ENCODE results near the gene MSH5. TPM values are rescaled to one million over a fixed set of nuclear protein-coding genes. Genes with fewer than 3 reads are reported as not detected.

The MSH5 gene
- total and polyA plus RNA-seq, 9 of the 15 experiments (the other 6 are each of a cell fraction or from before 2014, with no cell fraction given) = 12.5 to 104 (median 46.6) TPM

DNA sequence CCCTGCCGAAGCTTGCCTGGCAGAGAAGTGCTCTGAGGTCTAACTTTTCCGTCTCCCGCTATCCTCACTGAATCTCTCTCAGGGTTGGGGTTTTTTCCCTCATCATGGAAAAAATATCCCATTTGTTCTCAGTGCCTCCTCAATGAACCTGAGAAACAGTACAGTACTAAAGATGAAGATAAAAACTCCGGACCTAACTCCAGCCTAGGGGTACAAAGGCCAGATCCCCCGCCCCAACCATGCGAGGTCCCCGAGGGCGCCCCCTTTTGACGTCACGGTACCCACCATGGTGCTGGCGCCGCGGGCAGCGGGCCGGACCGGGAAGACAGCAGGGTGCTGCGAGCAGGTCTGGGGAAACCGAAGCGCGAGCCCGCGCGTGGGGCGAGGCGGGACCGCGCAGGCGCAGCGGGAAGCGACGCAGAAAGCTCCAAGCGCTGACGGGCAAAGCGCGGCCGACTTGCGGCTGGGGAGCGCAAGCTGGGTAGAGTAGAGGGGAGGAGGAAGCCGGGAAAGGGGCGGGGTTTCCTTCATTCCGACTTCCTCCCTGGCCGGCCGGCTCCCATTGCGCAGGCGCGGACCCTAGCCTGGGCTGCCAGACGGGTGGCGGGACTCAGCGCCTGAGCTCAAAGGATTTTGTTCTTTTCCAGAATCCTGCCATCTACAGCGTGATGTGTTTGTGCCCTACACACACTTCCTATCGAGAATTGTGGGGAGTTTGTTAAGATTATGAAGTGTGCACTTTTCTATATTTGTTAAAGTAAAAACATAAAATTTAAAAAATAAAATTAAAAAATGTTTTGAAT, 66.9 kb downstream of the MSH5 start, which contains the start of gene LSM2 (continued):
- TF ChIP-seq, protein P1, sequence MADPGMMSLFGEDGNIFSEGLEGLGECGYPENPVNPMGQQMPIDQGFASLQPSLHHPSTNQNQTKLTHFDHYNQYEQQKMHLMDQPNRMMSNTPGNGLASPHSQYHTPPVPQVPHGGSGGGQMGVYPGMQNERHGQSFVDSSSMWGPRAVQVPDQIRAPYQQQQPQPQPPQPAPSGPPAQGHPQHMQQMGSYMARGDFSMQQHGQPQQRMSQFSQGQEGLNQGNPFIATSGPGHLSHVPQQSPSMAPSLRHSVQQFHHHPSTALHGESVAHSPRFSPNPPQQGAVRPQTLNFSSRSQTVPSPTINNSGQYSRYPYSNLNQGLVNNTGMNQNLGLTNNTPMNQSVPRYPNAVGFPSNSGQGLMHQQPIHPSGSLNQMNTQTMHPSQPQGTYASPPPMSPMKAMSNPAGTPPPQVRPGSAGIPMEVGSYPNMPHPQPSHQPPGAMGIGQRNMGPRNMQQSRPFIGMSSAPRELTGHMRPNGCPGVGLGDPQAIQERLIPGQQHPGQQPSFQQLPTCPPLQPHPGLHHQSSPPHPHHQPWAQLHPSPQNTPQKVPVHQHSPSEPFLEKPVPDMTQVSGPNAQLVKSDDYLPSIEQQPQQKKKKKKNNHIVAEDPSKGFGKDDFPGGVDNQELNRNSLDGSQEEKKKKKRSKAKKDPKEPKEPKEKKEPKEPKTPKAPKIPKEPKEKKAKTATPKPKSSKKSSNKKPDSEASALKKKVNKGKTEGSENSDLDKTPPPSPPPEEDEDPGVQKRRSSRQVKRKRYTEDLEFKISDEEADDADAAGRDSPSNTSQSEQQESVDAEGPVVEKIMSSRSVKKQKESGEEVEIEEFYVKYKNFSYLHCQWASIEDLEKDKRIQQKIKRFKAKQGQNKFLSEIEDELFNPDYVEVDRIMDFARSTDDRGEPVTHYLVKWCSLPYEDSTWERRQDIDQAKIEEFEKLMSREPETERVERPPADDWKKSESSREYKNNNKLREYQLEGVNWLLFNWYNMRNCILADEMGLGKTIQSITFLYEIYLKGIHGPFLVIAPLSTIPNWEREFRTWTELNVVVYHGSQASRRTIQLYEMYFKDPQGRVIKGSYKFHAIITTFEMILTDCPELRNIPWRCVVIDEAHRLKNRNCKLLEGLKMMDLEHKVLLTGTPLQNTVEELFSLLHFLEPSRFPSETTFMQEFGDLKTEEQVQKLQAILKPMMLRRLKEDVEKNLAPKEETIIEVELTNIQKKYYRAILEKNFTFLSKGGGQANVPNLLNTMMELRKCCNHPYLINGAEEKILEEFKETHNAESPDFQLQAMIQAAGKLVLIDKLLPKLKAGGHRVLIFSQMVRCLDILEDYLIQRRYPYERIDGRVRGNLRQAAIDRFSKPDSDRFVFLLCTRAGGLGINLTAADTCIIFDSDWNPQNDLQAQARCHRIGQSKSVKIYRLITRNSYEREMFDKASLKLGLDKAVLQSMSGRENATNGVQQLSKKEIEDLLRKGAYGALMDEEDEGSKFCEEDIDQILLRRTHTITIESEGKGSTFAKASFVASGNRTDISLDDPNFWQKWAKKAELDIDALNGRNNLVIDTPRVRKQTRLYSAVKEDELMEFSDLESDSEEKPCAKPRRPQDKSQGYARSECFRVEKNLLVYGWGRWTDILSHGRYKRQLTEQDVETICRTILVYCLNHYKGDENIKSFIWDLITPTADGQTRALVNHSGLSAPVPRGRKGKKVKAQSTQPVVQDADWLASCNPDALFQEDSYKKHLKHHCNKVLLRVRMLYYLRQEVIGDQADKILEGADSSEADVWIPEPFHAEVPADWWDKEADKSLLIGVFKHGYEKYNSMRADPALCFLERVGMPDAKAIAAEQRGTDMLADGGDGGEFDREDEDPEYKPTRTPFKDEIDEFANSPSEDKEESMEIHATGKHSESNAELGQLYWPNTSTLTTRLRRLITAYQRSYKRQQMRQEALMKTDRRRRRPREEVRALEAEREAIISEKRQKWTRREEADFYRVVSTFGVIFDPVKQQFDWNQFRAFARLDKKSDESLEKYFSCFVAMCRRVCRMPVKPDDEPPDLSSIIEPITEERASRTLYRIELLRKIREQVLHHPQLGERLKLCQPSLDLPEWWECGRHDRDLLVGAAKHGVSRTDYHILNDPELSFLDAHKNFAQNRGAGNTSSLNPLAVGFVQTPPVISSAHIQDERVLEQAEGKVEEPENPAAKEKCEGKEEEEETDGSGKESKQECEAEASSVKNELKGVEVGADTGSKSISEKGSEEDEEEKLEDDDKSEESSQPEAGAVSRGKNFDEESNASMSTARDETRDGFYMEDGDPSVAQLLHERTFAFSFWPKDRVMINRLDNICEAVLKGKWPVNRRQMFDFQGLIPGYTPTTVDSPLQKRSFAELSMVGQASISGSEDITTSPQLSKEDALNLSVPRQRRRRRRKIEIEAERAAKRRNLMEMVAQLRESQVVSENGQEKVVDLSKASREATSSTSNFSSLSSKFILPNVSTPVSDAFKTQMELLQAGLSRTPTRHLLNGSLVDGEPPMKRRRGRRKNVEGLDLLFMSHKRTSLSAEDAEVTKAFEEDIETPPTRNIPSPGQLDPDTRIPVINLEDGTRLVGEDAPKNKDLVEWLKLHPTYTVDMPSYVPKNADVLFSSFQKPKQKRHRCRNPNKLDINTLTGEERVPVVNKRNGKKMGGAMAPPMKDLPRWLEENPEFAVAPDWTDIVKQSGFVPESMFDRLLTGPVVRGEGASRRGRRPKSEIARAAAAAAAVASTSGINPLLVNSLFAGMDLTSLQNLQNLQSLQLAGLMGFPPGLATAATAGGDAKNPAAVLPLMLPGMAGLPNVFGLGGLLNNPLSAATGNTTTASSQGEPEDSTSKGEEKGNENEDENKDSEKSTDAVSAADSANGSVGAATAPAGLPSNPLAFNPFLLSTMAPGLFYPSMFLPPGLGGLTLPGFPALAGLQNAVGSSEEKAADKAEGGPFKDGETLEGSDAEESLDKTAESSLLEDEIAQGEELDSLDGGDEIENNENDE (IDR thresholded peaks at IDR 0.05; ENCODE audit: low read depth, low read length) = no peak
- TF ChIP-seq, protein P2, sequence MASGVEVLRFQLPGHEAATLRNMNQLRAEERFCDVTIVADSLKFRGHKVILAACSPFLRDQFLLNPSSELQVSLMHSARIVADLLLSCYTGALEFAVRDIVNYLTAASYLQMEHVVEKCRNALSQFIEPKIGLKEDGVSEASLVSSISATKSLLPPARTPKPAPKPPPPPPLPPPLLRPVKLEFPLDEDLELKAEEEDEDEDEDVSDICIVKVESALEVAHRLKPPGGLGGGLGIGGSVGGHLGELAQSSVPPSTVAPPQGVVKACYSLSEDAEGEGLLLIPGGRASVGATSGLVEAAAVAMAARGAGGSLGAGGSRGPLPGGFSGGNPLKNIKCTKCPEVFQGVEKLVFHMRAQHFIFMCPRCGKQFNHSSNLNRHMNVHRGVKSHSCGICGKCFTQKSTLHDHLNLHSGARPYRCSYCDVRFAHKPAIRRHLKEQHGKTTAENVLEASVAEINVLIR (CRISPR knock-in tag; IDR thresholded peaks at IDR 0.05) = peak; percentile 95
- TF ChIP-seq ZBTB8A (IDR thresholded peaks at IDR 0.05; ENCODE audit: partially characterized antibody) = no peak
- TF ChIP-seq EP400 (IDR thresholded peaks at IDR 0.05) = no peak
- TF ChIP-seq ZNF696 (CRISPR knock-in tag; conservative IDR thresholded peaks at IDR 0.05) = no peak
- TF ChIP-seq NR4A1 (CRISPR knock-in tag; IDR thresholded peaks at IDR 0.05) = no peak
- TF ChIP-seq NR4A1 (tag; IDR thresholded peaks at IDR 0.05) = peak; percentile 53; the same call in 1 of the 2 replicates
- TF ChIP-seq KAT7 (CRISPR knock-in tag; IDR thresholded peaks at IDR 0.05; ENCODE audit: borderline replicate concordance) = peak; percentile 97; the same call in 1 of the 2 replicates
- TF ChIP-seq, protein P3, sequence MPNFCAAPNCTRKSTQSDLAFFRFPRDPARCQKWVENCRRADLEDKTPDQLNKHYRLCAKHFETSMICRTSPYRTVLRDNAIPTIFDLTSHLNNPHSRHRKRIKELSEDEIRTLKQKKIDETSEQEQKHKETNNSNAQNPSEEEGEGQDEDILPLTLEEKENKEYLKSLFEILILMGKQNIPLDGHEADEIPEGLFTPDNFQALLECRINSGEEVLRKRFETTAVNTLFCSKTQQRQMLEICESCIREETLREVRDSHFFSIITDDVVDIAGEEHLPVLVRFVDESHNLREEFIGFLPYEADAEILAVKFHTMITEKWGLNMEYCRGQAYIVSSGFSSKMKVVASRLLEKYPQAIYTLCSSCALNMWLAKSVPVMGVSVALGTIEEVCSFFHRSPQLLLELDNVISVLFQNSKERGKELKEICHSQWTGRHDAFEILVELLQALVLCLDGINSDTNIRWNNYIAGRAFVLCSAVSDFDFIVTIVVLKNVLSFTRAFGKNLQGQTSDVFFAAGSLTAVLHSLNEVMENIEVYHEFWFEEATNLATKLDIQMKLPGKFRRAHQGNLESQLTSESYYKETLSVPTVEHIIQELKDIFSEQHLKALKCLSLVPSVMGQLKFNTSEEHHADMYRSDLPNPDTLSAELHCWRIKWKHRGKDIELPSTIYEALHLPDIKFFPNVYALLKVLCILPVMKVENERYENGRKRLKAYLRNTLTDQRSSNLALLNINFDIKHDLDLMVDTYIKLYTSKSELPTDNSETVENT (CRISPR knock-in tag; IDR thresholded peaks at IDR 0.05) = peak; percentile 86
- TF ChIP-seq ZNF551 (CRISPR knock-in tag; IDR thresholded peaks at IDR 0.05) = no peak
- TF ChIP-seq XRCC5 (IDR thresholded peaks at IDR 0.05; ENCODE audit: low read depth, low read length) = peak; percentile 90; the same call in 1 of the 2 replicates
- TF ChIP-seq RBM25 (IDR thresholded peaks at IDR 0.05; ENCODE audit: low read depth, low read length, severe bottlenecking) = no peak
- no peak for TF ChIP-seq MAFK (IDR thresholded peaks at IDR 0.05; ENCODE audit: low read length)
